ENCODE results near the gene OTUD5.
"Not testable (repeated sequence)": the region's sequence is repeated elsewhere in the genome, so short reads cannot be mapped to it uniquely, and the experiment has no call there.

The OTUD5 gene

DNA sequence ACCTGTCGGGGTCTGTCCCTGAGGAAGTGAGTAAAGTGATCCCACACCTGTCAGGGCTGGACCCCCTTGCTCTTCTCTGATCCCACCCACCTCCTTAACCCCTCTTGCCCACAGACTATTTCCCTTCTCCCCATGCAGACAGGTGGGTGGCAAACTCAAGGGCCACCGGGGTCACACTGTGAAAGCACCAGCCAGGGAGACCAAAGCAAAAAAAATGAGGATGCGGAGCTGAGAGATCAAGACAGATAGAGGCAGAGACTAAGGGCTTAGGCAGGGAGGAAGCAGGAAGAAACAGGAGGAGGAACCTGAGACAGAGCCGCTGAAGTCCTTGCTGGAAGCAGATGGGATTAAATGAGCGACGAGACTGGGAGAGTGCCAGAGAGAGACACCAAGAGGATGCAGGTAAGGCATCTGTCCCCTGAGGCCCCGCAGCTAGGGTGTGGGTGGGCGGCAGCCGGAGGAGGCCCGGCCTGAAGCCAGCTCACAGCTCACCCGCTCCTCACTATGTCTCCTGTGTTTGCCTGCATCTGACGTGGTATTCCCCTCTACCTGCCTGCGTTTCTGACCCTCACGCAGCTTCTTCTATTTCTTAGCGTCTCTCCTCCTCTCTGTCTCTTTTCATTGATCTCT is 67.0 kb downstream of the OTUD5 start:
- DNase-seq (ENCODE audit: low read depth in 2 of 2): no peak

GRCh38 chrX:48886586-48886985 is 70.8 kb downstream of the OTUD5 start:
- not testable (repeated sequence) for DNase-seq (ENCODE audit: low read depth in 2 of 2)

DNA sequence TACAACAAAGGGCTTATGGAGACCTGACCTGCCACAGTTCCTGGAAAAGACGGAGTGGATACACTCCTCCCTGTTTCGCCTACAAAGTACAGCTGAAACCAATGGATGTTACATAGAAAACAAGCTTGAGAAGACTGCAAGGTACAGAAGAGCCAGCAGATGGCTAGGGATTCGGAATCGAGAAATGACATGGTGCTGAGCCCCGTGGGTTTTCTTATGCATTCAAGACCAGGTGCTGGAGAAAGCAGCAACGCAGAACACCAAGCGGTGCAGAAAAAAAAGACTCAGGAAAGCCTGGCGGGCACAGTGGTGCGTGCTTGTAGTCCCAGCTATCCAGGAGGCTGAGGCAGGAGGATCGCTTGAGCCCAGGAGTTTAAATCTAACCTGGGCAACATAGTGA is 73.7 kb downstream of the OTUD5 start:
- no peak for DNase-seq (ENCODE audit: low read depth in 2 of 2)

DNA sequence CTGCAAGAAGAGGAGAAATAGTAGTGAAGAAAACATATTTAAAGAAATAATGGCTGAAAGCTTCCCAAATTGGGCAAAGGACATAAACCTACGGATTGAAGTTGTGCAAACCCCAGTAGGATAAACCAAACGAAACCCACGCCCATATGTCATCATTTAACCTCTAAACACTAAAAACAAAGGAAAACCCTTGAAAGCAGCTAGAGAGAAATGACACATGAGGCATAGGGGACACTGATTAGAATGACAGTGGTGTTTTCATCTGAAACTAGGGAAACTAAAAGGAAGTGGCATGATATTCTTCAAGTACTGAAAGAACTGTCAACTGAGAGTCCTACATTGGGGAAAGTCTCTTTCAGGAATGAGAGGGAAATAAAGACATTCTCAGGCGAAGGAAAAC is 80.5 kb downstream of the OTUD5 start:
- not testable (repeated sequence) for DNase-seq (ENCODE audit: low read depth in 2 of 2)
